HG03196 (cell line): ENCODE results near the gene HCFC1.

ENCODE experiments used
- ATAC-seq: cut with Tn5 transposase; IDR thresholded peaks from one replicate; pipeline ENCODE4 v1.9.1; 2021; ENCODE audit not compliant: unreplicated experiment

Gene HCFC1

GRCh38 chrX:153906126-153906917, 65.3 kb downstream of the HCFC1 start:
- ATAC-seq = no peak

- no peak for ATAC-seq
These were observed 66.0 kb downstream of the HCFC1 start for GRCh38 chrX:153905481-153906095.

GRCh38 chrX:153903991-153904957, 67.3 kb downstream of the HCFC1 start, which contains the start of gene AVPR2:
Gene AVPR2, plus strand, starts transcription at chrX:153904673. Its CDS starts 473 bp downstream, at chrX:153905146.
- ATAC-seq = no peak

- no peak for ATAC-seq
These were observed 68.2 kb downstream of the HCFC1 start for GRCh38 chrX:153903238-153903980.

GRCh38 chrX:153902385-153902784, 69.2 kb downstream of the HCFC1 start:
- ATAC-seq = no peak

GRCh38 chrX:153901753-153902140, 69.9 kb downstream of the HCFC1 start:
- ATAC-seq = no peak

- no peak for ATAC-seq
These were observed 70.5 kb downstream of the HCFC1 start for GRCh38 chrX:153900831-153901752.

GRCh38 chrX:153897899-153898298, 73.7 kb downstream of the HCFC1 start:
- no peak for ATAC-seq
